Spleen (tissue), 11 donors: ENCODE measurements around the gene NRL. TPM values are rescaled to one million over a fixed set of nuclear protein-coding genes. Genes with fewer than 3 reads are reported as not detected.
A peak's percentile ranks its signal among the peaks of the same experiment; 100 is the strongest.

Experiments used
- DNase-seq: peaks from one replicate; pipeline ENCODE4 v3.0.0-alpha.2; 2020
- H3K27ac ChIP-seq, 8 donors: fragments of 200-600 bp; sonication (generic) in 7 of 8; 1 replicate in 4 of 8; 2 replicates in 4 of 8; pipeline versions ENCODE4 v1.5.0 to v1.8.0; 2016 to 2021; ENCODE audit warnings: inconsistent platforms in 4 of 8, mild to moderate bottlenecking in 4 of 8, moderate library complexity in 1 of 8
- H3K27me3 ChIP-seq, 7 donors: fragments of 200-600 bp; sonication (generic) in 6 of 7; replicated peaks in 1 of 7; 1 replicate in 4 of 7; 2 replicates in 3 of 7; pipeline versions ENCODE4 v1.5.0 to v1.8.0; 2016 to 2021; ENCODE audit warnings: inconsistent platforms in 3 of 7, mild to moderate bottlenecking in 1 of 7
- H3K36me3 ChIP-seq, 6 donors: fragments of 200-600 bp; sonication (generic) in 5 of 6; 1 replicate in 4 of 6; 2 replicates in 2 of 6; pipeline versions ENCODE4 v1.5.0 to v1.8.0; 2016 to 2021; ENCODE audit warnings: inconsistent platforms in 2 of 6
- H3K4me1 ChIP-seq, 6 donors: fragments of 200-600 bp; sonication (generic) in 5 of 6; 1 replicate in 3 of 6; 2 replicates in 3 of 6; pipeline versions ENCODE4 v1.5.0 to v1.8.0; 2016 to 2021; ENCODE audit warnings: inconsistent platforms in 3 of 6
- H3K4me3 ChIP-seq, 8 donors: fragments of 200-600 bp; sonication (generic) in 7 of 8; 1 replicate in 4 of 8; 2 replicates in 4 of 8; pipeline versions ENCODE4 v1.5.0 to v1.8.0; 2016 to 2021; ENCODE audit warnings: inconsistent platforms in 4 of 8, mild to moderate bottlenecking in 4 of 8, moderate library complexity in 2 of 8
- H3K9me3 ChIP-seq, 8 donors: fragments of 200-600 bp; sonication (generic) in 7 of 8; 1 replicate in 4 of 8; 2 replicates in 4 of 8; pipeline versions ENCODE4 v1.5.0 to v1.8.0; 2016 to 2021; ENCODE audit warnings: inconsistent platforms in 4 of 8
- CTCF ChIP-seq, 11 experiments: fragments of 200-600 bp in 7 of 11; fragments of 450-650 bp in 4 of 11; sonication (generic) in 4 of 11; IDR thresholded peaks in 8 of 11; conservative IDR thresholded peaks in 3 of 11; 1 replicate in 7 of 11; 2 replicates in 4 of 11; pipeline versions ENCODE4 v1.4.0 to v1.8.0; 2016 to 2021; ENCODE audit warnings: antibody characterized with exemption in 11 of 11, inconsistent platforms in 4 of 11, mild to moderate bottlenecking in 1 of 11
- POLR2A ChIP-seq, 3 donors: fragments of 450-650 bp; IDR thresholded peaks; one replicate each; pipeline ENCODE4 v1.5.1; 2017; ENCODE audit warnings: antibody characterized with exemption in 3 of 3, mild to moderate bottlenecking in 1 of 3
- POLR2AphosphoS5 ChIP-seq, 3 donors: sonication (generic); formaldehyde crosslinking; IDR thresholded peaks; one replicate each; pipeline ENCODE4 v1.5.1; 2017; ENCODE audit warnings: antibody characterized with exemption in 3 of 3
- WGBS, 5 donors: extraction: QIAGEN DNeasy Blood & Tissue Kit in 3 of 5; methylation state at CpG; one replicate each; pipeline versions ENCODE4 v1.1.5 to v1.1.7; 2013 to 2018; 5-methylcytosine and 5-hydroxymethylcytosine counted together
- intact Hi-C: fragments of 100-400 bp; cut with DNase I; formaldehyde crosslinking; loops from one replicate; pipeline ENCODE4 v1.15.0; 2023; ENCODE audit warnings: low total_unique reads
- polyA plus RNA-seq, 3 donors: library from polyadenylated mRNA; stranded (reverse); fragments of 200-250 nt; gene quantifications; one replicate each; pipeline ENCODE4 v1.2.1, GENCODE V29; 2013
- total RNA-seq, 7 donors: library from RNA; depleted of rRNA in 3 of 7; stranded (reverse); fragments of >200 nt in 3 of 7; fragmentation: NEBNext Ultra II Directional in 4 of 7; extraction: Animal tissue kit (Norgen Biotek cat#: 25700) in 4 of 7; gene quantifications; one replicate each; pipeline versions ENCODE4 v1.1.0 to v1.2.1, GENCODE V29; 2016 to 2021
- donor health status: healthy with polysubstance abuse.
- donor health status: DM: no; HTN: no; CAD: no; lungs with moderate emphysema.
- donor health status: DM: no; HTN: no; CAD: no.
- donor health status: Bipolar disorder and iron deficiency.
- donor health status: healthy.
- donor health status: DM: no; HTN: no; CAD: no.
- donor health status: DM: yes; HTN: yes; CAD: no.

The NRL gene
- total and polyA plus RNA-seq, 10 donors, result 2.0 to 7.8 (median 4.0) TPM

GRCh38 chr14:24092505-24093206 is 22.1 kb downstream of the NRL start:
- peaks cover 10 to 52% (median 34%) of the 10 kb centered on the region in 6 donors for H3K4me1 ChIP-seq
- H3K27me3 ChIP-seq, result no peaks in the 10 kb centered on the region
- peaks cover 0 to 12% (median under 1%) of the 10 kb centered on the region in 6 donors for H3K36me3 ChIP-seq
- DNase-seq, result peak; percentile 35
- intact Hi-C loops, result loop anchor here (5.0 kb wide), 1 partner anchor 80 kb away; no protein-coding TSS in a partner anchor
- 83 to 91% (median 85%) methylated on average over 4 of the region's 4 CpGs for WGBS, 5 donors
- H3K4me3 ChIP-seq, result no peak overlapping the region
- TF ChIP-seq POLR2A (IDR thresholded peaks at IDR 0.05) (no peak), CTCF (IDR thresholded peaks at IDR 0.05 in 8 of 11, conservative IDR thresholded peaks at IDR 0.05 in 3 of 11) (no peak), POLR2AphosphoS5 (IDR thresholded peaks at IDR 0.05) (no peak)
- H3K27ac ChIP-seq, result peak overlapping the region in 4 of 8 donors; percentile 97 to 100 (median 99)
- H3K9me3 ChIP-seq, result no peaks in the 10 kb centered on the region

- Histone ChIP-seq H3K27ac (peak overlapping the region in 2 of 8 donors; percentile 99 to 100), H3K36me3 (peaks cover 0 to 7% (median 0%) of the 10 kb centered on the region in 6 donors), H3K4me1 (peaks cover 10 to 52% (median 34%) of the 10 kb centered on the region in 6 donors), H3K9me3 (no peaks in the 10 kb centered on the region), H3K4me3 (no peak overlapping the region), H3K27me3 (no peaks in the 10 kb centered on the region)
- no peak for TF ChIP-seq CTCF (IDR thresholded peaks at IDR 0.05 in 8 of 11, conservative IDR thresholded peaks at IDR 0.05 in 3 of 11)
- no peak for TF ChIP-seq POLR2A (IDR thresholded peaks at IDR 0.05)
- no peak for TF ChIP-seq POLR2AphosphoS5 (IDR thresholded peaks at IDR 0.05)
- intact Hi-C loops, result loop anchor here (5.0 kb wide), 1 partner anchor 80 kb away; no protein-coding TSS in a partner anchor
- DNase-seq, result peak; percentile 16
Measured at GRCh38 chr14:24092110-24092504, 22.6 kb downstream of the NRL start.

GRCh38 chr14:24089890-24090289 is 24.9 kb downstream of the NRL start:
- intact Hi-C loops, result loop anchor here (5.0 kb wide), 1 partner anchor 78 kb away; no protein-coding TSS in a partner anchor
- H3K27ac ChIP-seq, result no peak overlapping the region
- WGBS, 5 donors, result 74 to 89% (median 86%) methylated on average over 6 of the region's 6 CpGs
- H3K4me3 ChIP-seq, result no peak overlapping the region
- TF ChIP-seq POLR2AphosphoS5 (IDR thresholded peaks at IDR 0.05), result no peak
- H3K4me1 ChIP-seq, result peaks cover 4 to 31% (median 21%) of the 10 kb centered on the region in 6 donors
- H3K36me3 ChIP-seq, result no peaks in the 10 kb centered on the region
- H3K27me3 ChIP-seq, result no peaks in the 10 kb centered on the region
- DNase-seq, result peak; percentile 1
- no peaks in the 10 kb centered on the region for H3K9me3 ChIP-seq

- peak; percentile 48 for DNase-seq
- intact Hi-C loops, result no loop called here
- no peaks in the 10 kb centered on the region for H3K9me3 ChIP-seq
Measured at GRCh38 chr14:24088095-24088494, 26.7 kb downstream of the NRL start.

More at GRCh38 chr14:24088095-24088494, 26.7 kb downstream of the NRL start:
- no peak overlapping the region for H3K27ac ChIP-seq
- no peak for TF ChIP-seq POLR2AphosphoS5 (IDR thresholded peaks at IDR 0.05)
- TF ChIP-seq CTCF (IDR thresholded peaks at IDR 0.05 in 8 of 11, conservative IDR thresholded peaks at IDR 0.05 in 3 of 11), result no peak
- TF ChIP-seq POLR2A (IDR thresholded peaks at IDR 0.05), result no peak
- WGBS, 5 donors, result 67 to 84% (median 78%) methylated on average over 2 of the region's 2 CpGs
- H3K4me1 ChIP-seq, result peaks cover 0 to 16% (median 10%) of the 10 kb centered on the region in 6 donors
- H3K36me3 ChIP-seq, result no peaks in the 10 kb centered on the region
- no peaks in the 10 kb centered on the region for H3K27me3 ChIP-seq
- no peak overlapping the region for H3K4me3 ChIP-seq
